H1 (cell line): Measurements from ENCODE around the gene CAMK1. TPM values are rescaled to one million over a fixed set of nuclear protein-coding genes. Genes with fewer than 3 reads are reported as not detected.

ENCODE experiments used
- CTCF ChIA-PET: fragments of 300-600 bp; sonication (Branson Sonifier 250); formaldehyde crosslinking; loops from one replicate; lab custom pipeline; 2021; ENCODE audit not compliant: partially characterized antibody; lab: Charles Lee
- POLR2A ChIA-PET: fragments of 300-600 bp; sonication (Branson Sonifier 250); formaldehyde crosslinking; loops from one replicate; lab custom pipeline; 2021; ENCODE audit warnings: inconsistent platforms; ENCODE audit not compliant: partially characterized antibody; lab: Charles Lee
- DNase-seq, 2 experiments: peaks; one replicate each; pipeline versions ENCODE4 v3.0.0 to v3.0.0-alpha.2; 2010 to 2022; ENCODE audit warnings: low spot score in 2 of 2, low read depth in 1 of 2, mixed read lengths in 1 of 2
- FAIRE-seq: peaks from 2 replicates; lab custom pipeline; 2011; peaks lifted over from hg19 to GRCh38; lab: Jason Lieb, UNC
- H2AFZ ChIP-seq: 2 replicates; pipeline ENCODE4 v1.8.1; 2012; ENCODE audit warnings: low read length, inconsistent platforms
- H2AK5ac ChIP-seq: 2 replicates; pipeline ENCODE4 v1.6.1; 2013; ENCODE audit warnings: low read depth, low read length
- H2BK120ac ChIP-seq: replicated peaks from 2 replicates; pipeline ENCODE3; 2013; ENCODE audit warnings: low read depth, low read length, inconsistent platforms
- H2BK12ac ChIP-seq: 2 replicates; pipeline ENCODE4 v1.6.1; 2013; ENCODE audit warnings: low read depth, low read length
- H2BK15ac ChIP-seq: 2 replicates; pipeline ENCODE4 v1.6.1; 2013; ENCODE audit warnings: low read length
- H2BK20ac ChIP-seq: 2 replicates; pipeline ENCODE4 v1.6.1; 2013; ENCODE audit warnings: low read length
- H2BK5ac ChIP-seq: 2 replicates; pipeline ENCODE4 v1.6.1; 2013; ENCODE audit warnings: low read depth, low read length
- H3K14ac ChIP-seq: 2 replicates; pipeline ENCODE4 v1.6.1; 2013; ENCODE audit warnings: inconsistent platforms; ENCODE audit not compliant: insufficient read length
- H3K18ac ChIP-seq: 2 replicates; pipeline ENCODE4 v1.6.1; 2013; ENCODE audit warnings: low read length; ENCODE audit errors: extremely low read depth
- H3K23ac ChIP-seq: 2 replicates; pipeline ENCODE4 v1.6.1; 2013; ENCODE audit warnings: inconsistent platforms; ENCODE audit not compliant: insufficient read length
- H3K23me2 ChIP-seq: 2 replicates; pipeline ENCODE4 v1.6.1; 2013; ENCODE audit warnings: low read depth, low read length
- H3K27ac ChIP-seq: 2 replicates; pipeline ENCODE4 v1.6.1; 2011; ENCODE audit warnings: low read depth, low read length, inconsistent platforms
- H3K27me3 ChIP-seq, 4 experiments: replicated peaks in 1 of 4; 1 replicate in 1 of 4; 2 replicates in 3 of 4; pipeline versions ENCODE4 v1.6.1 to v1.8.1; 2011 to 2013; ENCODE audit warnings: low read length in 3 of 4, mild to moderate bottlenecking in 3 of 4, inconsistent platforms in 2 of 4, mixed read lengths in 2 of 4, moderate library complexity in 1 of 4; ENCODE audit not compliant: control insufficient read depth in 3 of 4, insufficient read depth in 3 of 4; ENCODE audit errors: extremely low read depth in 1 of 4
- H3K36me3 ChIP-seq, 4 experiments: 2 replicates each; pipeline versions ENCODE4 v1.6.1 to v1.8.1; 2011 to 2013; ENCODE audit warnings: mild to moderate bottlenecking in 4 of 4, low read length in 3 of 4, moderate library complexity in 2 of 4, control low read depth in 1 of 4, inconsistent platforms in 1 of 4; ENCODE audit not compliant: insufficient read depth in 4 of 4, control insufficient read depth in 2 of 4
- H3K4ac ChIP-seq: replicated peaks from 2 replicates; pipeline ENCODE3; 2013; ENCODE audit warnings: low read length, low read depth, mixed read lengths, inconsistent platforms; ENCODE audit not compliant: insufficient read length
- H3K4me1 ChIP-seq, 4 experiments: replicated peaks in 1 of 4; 1 replicate in 1 of 4; 2 replicates in 3 of 4; pipeline versions ENCODE4 v1.6.1 to v1.8.1; 2011 to 2013; ENCODE audit warnings: low read length in 3 of 4, inconsistent platforms in 2 of 4, mixed read lengths in 1 of 4; ENCODE audit not compliant: insufficient read depth in 4 of 4, control insufficient read depth in 3 of 4
- H3K4me2 ChIP-seq, 2 experiments: 2 replicates each; pipeline versions ENCODE4 v1.6.1 to v1.8.1; 2011 to 2013; ENCODE audit warnings: low read depth in 2 of 2, low read length in 2 of 2, control low read depth in 1 of 2, inconsistent platforms in 1 of 2, mild to moderate bottlenecking in 1 of 2; ENCODE audit not compliant: insufficient read depth in 1 of 2
- H3K4me3 ChIP-seq, 4 experiments: fragments of 200-600, 300-600 bp in 1 of 4; sonication (generic), shearing (Covaris generic), sonication (Bioruptor Twin) in 1 of 4; 2 replicates each; pipeline versions ENCODE4 v1.5.1 to v1.8.1; 2011 to 2016; ENCODE audit warnings: low read length in 4 of 4, low read depth in 3 of 4, control low read depth in 2 of 4, inconsistent platforms in 2 of 4, mild to moderate bottlenecking in 2 of 4, mixed read lengths in 1 of 4, moderate library complexity in 1 of 4; ENCODE audit not compliant: insufficient read depth in 2 of 4; ENCODE audit errors: extremely low read depth in 1 of 4
- H3K56ac ChIP-seq: replicated peaks from 2 replicates; pipeline ENCODE3; 2013; ENCODE audit warnings: low read depth, mild to moderate bottlenecking, mixed read lengths, low read length, inconsistent platforms; ENCODE audit not compliant: insufficient read length
- H3K79me1 ChIP-seq: 2 replicates; pipeline ENCODE4 v1.6.1; 2013; ENCODE audit warnings: low read depth, low read length, control low read depth
- H3K79me2 ChIP-seq, 2 experiments: 2 replicates each; pipeline versions ENCODE4 v1.6.1 to v1.8.1; 2012 to 2013; ENCODE audit warnings: low read length in 2 of 2, mild to moderate bottlenecking in 2 of 2, inconsistent platforms in 1 of 2; ENCODE audit not compliant: insufficient read depth in 2 of 2, control insufficient read depth in 1 of 2
- H3K9ac ChIP-seq, 4 experiments: replicated peaks in 1 of 4; 1 replicate in 1 of 4; 2 replicates in 3 of 4; pipeline versions ENCODE4 v1.6.1 to v1.8.1; 2011 to 2013; ENCODE audit warnings: low read depth in 3 of 4, low read length in 3 of 4, control low read depth in 2 of 4, mild to moderate bottlenecking in 2 of 4, moderate library complexity in 2 of 4, inconsistent platforms in 1 of 4; ENCODE audit errors: extremely low read depth in 1 of 4
- H3K9me3 ChIP-seq, 2 experiments: 2 replicates each; pipeline versions ENCODE4 v1.6.1 to v1.8.1; 2012 to 2013; ENCODE audit warnings: mild to moderate bottlenecking in 2 of 2, moderate library complexity in 2 of 2, control low read depth in 1 of 2, inconsistent platforms in 1 of 2, low read depth in 1 of 2, low read length in 1 of 2, mixed read lengths in 1 of 2; ENCODE audit not compliant: insufficient read depth in 2 of 2
- H4K20me1 ChIP-seq, 2 experiments: replicated peaks in 1 of 2; 2 replicates each; pipeline versions ENCODE3 to v1.8.1; 2011 to 2013; ENCODE audit warnings: inconsistent platforms in 2 of 2, low read length in 2 of 2, mild to moderate bottlenecking in 1 of 2; ENCODE audit not compliant: insufficient read depth in 2 of 2, control insufficient read depth in 1 of 2
- H4K5ac ChIP-seq: 2 replicates; pipeline ENCODE4 v1.6.1; 2013; ENCODE audit warnings: low read length, low read depth, mixed read lengths, inconsistent platforms; ENCODE audit not compliant: insufficient read length
- H4K8ac ChIP-seq: 2 replicates; pipeline ENCODE4 v1.8.0; 2013; ENCODE audit warnings: mild to moderate bottlenecking, moderate library complexity, low read length, inconsistent platforms; ENCODE audit not compliant: insufficient read depth; ENCODE audit errors: extremely low read depth
- H4K91ac ChIP-seq: replicated peaks from 2 replicates; pipeline ENCODE3; 2013; ENCODE audit warnings: low read length, mixed read lengths, inconsistent platforms; ENCODE audit not compliant: insufficient read length
- KDM1A ChIP-seq: fragments of 200-600, 300-600 bp; sonication (generic); IDR thresholded peaks from 2 replicates; pipeline ENCODE4 v1.7.1; 2016; ENCODE audit warnings: mild to moderate bottlenecking, low read length, borderline replicate concordance
- KDM4A ChIP-seq: IDR thresholded peaks from one replicate; pipeline ENCODE4 v1.7.1; 2012; ENCODE audit warnings: low read depth, mild to moderate bottlenecking, moderate library complexity, low read length, inconsistent platforms; ENCODE audit not compliant: severe bottlenecking
- SIX5 ChIP-seq: IDR thresholded peaks from 2 replicates; pipeline ENCODE4 v1.6.1; 2011; ENCODE audit warnings: mild to moderate bottlenecking, low read depth, low read length
- WGBS, 2 experiments: shearing (Covaris generic) in 1 of 2; methylation state at CpG; one replicate each; pipeline versions ENCODE4 v1.1.6 to v1.1.7; 2013 to 2015; ENCODE audit warnings: low lambda C conversion rate in 2 of 2, mixed read lengths in 2 of 2, inconsistent platforms in 1 of 2, low coverage in 1 of 2, missing lambda C conversion rate in 1 of 2; ENCODE audit not compliant: insufficient replicate concordance in 2 of 2, insufficient coverage in 1 of 2, insufficient read length in 1 of 2; ENCODE audit errors: extremely low coverage in 1 of 2, missing lambda C conversion rate in 1 of 2; 5-methylcytosine and 5-hydroxymethylcytosine counted together
- polyA plus RNA-seq, 7 experiments: library from polyadenylated mRNA; depleted of rRNA in 3 of 7; stranded (reverse) in 5 of 7; unstranded in 2 of 7; fragments of >200 nt in 5 of 7; fragments of 200-250 nt in 2 of 7; gene quantifications; 1 replicate in 5 of 7; 2 replicates in 1 of 7; 4 replicates in 1 of 7; pipeline versions ENCODE4 v1.2.1 to v1.2.3, GENCODE V29; 2011 to 2013; ENCODE audit warnings: missing spikeins in 2 of 7, mixed read lengths in 2 of 7
- total RNA-seq: library from RNA; stranded (reverse); fragmentation: NEBNext Ultra II Directional; extraction: Animal tissue kit (Norgen Biotek cat#: 25700); gene quantifications from 2 replicates; pipeline ENCODE4 v1.2.1, GENCODE V29; 2021
- TF ChIP-seq, protein P1 (sequence below): IDR thresholded peaks from 2 replicates; pipeline ENCODE4 v1.6.1; 2011; ENCODE audit warnings: low read length, improper control_type of control experiment

CAMK1 gene
- total and polyA plus RNA-seq, 2 of the 8 experiments (the other 6 are each of a cell fraction or from before 2014, with no cell fraction given): 4.9 to 5.1 TPM

DNA sequence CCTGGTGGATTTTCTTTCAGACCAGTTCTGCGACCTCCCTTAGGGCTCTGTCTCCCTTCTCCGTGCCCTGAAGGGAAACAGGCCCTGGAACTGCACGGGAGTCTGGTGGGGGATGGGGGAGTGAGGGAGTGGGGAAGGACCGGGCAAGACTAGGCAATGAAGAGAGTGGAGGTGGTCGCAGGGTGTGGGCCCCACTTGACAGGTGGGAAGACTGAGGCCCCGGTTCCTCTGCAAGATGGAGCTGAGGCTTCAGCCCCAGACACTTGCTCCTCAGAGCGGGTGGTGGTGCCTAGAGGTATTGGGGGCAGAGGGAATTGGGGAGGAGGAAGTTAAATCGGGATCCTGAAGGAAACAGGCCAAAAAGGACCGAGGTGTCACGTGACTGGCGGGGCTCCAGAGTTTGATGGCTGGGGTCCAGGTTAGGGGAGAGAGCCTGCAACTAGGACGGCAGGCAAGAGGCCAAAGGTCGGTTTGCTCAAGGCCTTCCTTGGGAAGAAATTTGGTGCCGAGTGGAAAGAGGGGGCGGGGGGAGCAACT, 597 bp upstream of the CAMK1 start:
- WGBS, 2 experiments: 48% methylated on average over 15 of the region's 15 CpGs; no CpG with 5 or more reads in 1 of the 2 experiments
- no peak overlapping the region for H3K9ac ChIP-seq

More for the DNA sequence above, 597 bp upstream of the CAMK1 start:
- ChIA-PET CTCF (interaction anchor here (0.6 to 0.9 kb wide), 2 partner anchors 16 to 38 kb away, joined by 3 read pairs; no protein-coding TSS in a partner anchor), POLR2A (interaction anchor here (0.6 to 5.2 kb wide), 8 partner anchors 10 to 256 kb away, joined by 3 to 43 read pairs (median 4); partner anchors contain the start of genes ARPC4, FANCD2, OGG1 and TADA3)
- no peak overlapping the region for H4K8ac ChIP-seq
- H3K4me1 ChIP-seq: peaks cover 0 to 10% (median 2%) of the 10 kb centered on the region in 4 experiments; a peak in 1 of 7 replicates
- peak overlapping the region; percentile 50 to 68 (median 52) for H3K4me3 ChIP-seq
- TF ChIP-seq KDM4A (no peak), SIX5 (no peak), KDM1A (peak; percentile 96)
- TF ChIP-seq, protein P1, sequence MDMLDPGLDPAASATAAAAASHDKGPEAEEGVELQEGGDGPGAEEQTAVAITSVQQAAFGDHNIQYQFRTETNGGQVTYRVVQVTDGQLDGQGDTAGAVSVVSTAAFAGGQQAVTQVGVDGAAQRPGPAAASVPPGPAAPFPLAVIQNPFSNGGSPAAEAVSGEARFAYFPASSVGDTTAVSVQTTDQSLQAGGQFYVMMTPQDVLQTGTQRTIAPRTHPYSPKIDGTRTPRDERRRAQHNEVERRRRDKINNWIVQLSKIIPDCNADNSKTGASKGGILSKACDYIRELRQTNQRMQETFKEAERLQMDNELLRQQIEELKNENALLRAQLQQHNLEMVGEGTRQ: peak; percentile 61
- H3K27ac ChIP-seq: no peak overlapping the region
- H3K18ac ChIP-seq: no peak overlapping the region
- peak overlapping the region; percentile 35 for H4K91ac ChIP-seq
- no peak overlapping the region for H4K5ac ChIP-seq
- peak overlapping the region; percentile 69 to 79 for H3K4me2 ChIP-seq
- DNase-seq (peak in 1 of 2 experiments; percentile 52), FAIRE-seq (no peak)
- H3K23me2 ChIP-seq: peaks cover 7% of the 10 kb centered on the region
- H2AFZ ChIP-seq: peak overlapping the region; percentile 57; the same call in 1 of the 2 replicates
- no peak overlapping the region for H3K56ac ChIP-seq
- no peaks in the 10 kb centered on the region for H3K36me3 ChIP-seq
- H3K9me3 ChIP-seq: no peaks in the 10 kb centered on the region
- no peaks in the 10 kb centered on the region for H3K79me2 ChIP-seq
- no peaks in the 10 kb centered on the region for H3K79me1 ChIP-seq
- no peak overlapping the region for H2BK5ac ChIP-seq
- no peak overlapping the region for H2BK20ac ChIP-seq
- no peak overlapping the region for H2BK12ac ChIP-seq
- no peak overlapping the region for H3K14ac ChIP-seq
- H3K23ac ChIP-seq: no peak overlapping the region
- H4K20me1 ChIP-seq: peaks cover 0 to 3% of the 10 kb centered on the region in 2 experiments
- H3K27me3 ChIP-seq: peaks cover 1 to 28% (median 23%) of the 10 kb centered on the region in 4 experiments; a peak in 6 of 7 replicates
- H3K4ac ChIP-seq: no peak overlapping the region
- H2BK120ac ChIP-seq: no peak overlapping the region
- H2BK15ac ChIP-seq: no peak overlapping the region
- H2AK5ac ChIP-seq: no peak overlapping the region
